Measurements from ENCODE around the gene TMEM250. TPM values are rescaled to one million over a fixed set of nuclear protein-coding genes. Genes with fewer than 3 reads are reported as not detected.

The TMEM250 gene
- total and polyA plus RNA-seq, 8 donors = 10.7 to 42.1 (median 16.4) TPM

DNA sequence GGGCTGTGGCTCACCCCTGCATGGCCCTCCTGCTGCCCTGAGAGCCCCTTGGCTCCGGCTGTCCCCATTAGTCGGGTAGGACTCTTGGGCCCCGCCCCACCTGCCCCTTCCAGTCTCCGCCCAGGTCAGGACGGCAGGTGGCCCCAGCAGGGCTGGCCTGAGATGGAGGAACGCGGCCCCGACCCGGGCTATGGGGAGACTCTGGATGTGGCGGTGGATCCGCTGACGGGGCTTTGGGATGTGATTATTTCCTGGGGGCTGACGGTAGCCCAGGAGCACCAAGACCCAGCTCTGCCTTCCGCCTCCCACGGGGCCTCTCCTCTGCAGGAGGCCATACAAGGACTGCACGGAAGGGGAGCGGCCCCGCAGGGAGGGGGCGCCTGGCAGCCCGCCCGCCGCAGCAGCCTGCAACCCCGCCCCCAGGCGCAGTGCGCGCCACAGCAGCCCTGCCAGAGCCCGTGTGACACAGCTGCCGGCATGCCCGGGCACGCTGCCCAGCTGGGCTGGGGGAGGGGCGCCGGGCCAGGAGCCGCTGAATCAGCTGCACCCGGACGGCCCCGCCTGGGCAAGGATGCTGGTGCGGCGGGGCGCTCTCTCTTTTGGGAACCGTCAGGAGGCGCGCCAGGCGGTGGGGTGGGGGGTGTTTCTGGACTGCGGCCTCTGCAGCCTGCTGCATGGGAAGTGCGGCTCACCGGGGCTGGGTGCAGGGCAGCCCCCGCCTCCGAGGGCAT lies 9.2 kb downstream of the TMEM250 start:
- Histone ChIP-seq H3K9me3 (no peaks in the 10 kb centered on the region), H3K4me3 (peak overlapping the region; percentile 5 to 36), H3K27ac (peak overlapping the region; percentile 67 to 78), H3K36me3 (peaks cover 0 to 5% of the 10 kb centered on the region in 2 donors), H3K4me1 (peaks cover 20 to 64% of the 10 kb centered on the region in 2 donors), H3K27me3 (peaks cover 0 to 57% of the 10 kb centered on the region in 2 donors)
- peak in 1 of 2 donors; percentile 27 for TF ChIP-seq CTCF (IDR thresholded peaks at IDR 0.05)
- ATAC-seq = peak; percentile 91
- DNase-seq = peak; percentile 83 to 96 (median 93)
- intact Hi-C loops (cut with DNase I) = no loop called here

- Histone ChIP-seq H3K9me3 (no peaks in the 10 kb centered on the region), H3K27me3 (peaks cover 0 to 61% of the 10 kb centered on the region in 2 donors), H3K4me1 (peaks cover 20 to 64% of the 10 kb centered on the region in 2 donors), H3K27ac (peak overlapping the region; percentile 67 to 78), H3K36me3 (no peaks in the 10 kb centered on the region), H3K4me3 (peak overlapping the region; percentile 5 to 36)
- intact Hi-C loops (cut with DNase I) = no loop called here
- DNase-seq = no peak
- no peak for TF ChIP-seq CTCF (IDR thresholded peaks at IDR 0.05)
- ATAC-seq = no peak
Observed at GRCh38 chr9:136108648-136109266, 9.9 kb downstream of the TMEM250 start.

DNA sequence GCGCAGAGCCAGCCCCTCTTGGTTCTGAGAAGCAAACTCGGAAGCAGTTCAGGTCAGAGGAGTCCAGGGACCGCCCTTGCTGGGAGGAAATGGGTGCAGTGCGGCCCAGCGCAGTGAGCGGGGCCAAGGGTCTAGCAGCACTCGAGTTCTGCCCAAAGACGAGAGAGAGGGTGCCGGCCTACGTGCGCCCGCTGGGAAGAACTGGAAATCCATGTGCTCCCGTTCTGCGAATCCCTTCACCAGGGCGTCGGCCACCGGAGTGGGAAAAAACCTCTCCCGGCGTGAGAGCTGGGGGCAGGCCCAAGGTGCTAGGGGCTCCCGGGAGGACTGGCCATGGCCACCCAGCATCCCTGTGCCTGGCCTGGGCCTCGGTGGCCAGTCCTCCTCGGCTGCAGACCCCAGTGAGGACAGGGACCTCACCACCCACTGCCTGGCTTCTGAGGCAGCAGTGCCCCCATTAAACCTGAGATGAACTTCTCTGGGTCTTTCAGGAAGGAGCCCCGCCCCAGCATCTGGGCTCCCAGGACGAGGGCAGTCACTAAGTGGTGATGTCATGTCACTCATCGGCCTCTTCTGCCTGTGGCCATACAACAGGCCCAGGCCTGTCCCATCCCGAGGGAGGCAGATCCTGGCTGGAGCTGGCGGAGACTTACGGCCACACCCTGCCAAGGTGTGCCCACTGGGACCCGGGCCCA lies 10.6 kb downstream of the TMEM250 start:
- TF ChIP-seq CTCF (IDR thresholded peaks at IDR 0.05) = no peak
- H3K4me3 ChIP-seq = no peak overlapping the region
- peaks cover 0 to 68% of the 10 kb centered on the region in 2 donors for H3K27me3 ChIP-seq
- H3K36me3 ChIP-seq = no peaks in the 10 kb centered on the region
- H3K9me3 ChIP-seq = no peaks in the 10 kb centered on the region
- intact Hi-C loops (cut with DNase I) = no loop called here
- ATAC-seq = peak; percentile 18
- no peak overlapping the region for H3K27ac ChIP-seq
- peak in 1 of 4 donors; percentile 66 for DNase-seq
- H3K4me1 ChIP-seq = peaks cover 20 to 64% of the 10 kb centered on the region in 2 donors

- Histone ChIP-seq H3K27me3 (peaks cover 0 to 68% of the 10 kb centered on the region in 2 donors), H3K27ac (no peak overlapping the region), H3K4me3 (no peak overlapping the region), H3K4me1 (peaks cover 20 to 64% of the 10 kb centered on the region in 2 donors), H3K9me3 (no peaks in the 10 kb centered on the region), H3K36me3 (no peaks in the 10 kb centered on the region)
- TF ChIP-seq CTCF (IDR thresholded peaks at IDR 0.05) = no peak
- intact Hi-C loops (cut with DNase I) = no loop called here
- ATAC-seq (no peak), DNase-seq (no peak)
Observed at GRCh38 chr9:136107155-136107952, 11.3 kb downstream of the TMEM250 start.

Measured in left lung (tissue), 10 donors.